K562 (cell line): ENCODE results near the gene OXSR1. TPM values are rescaled to one million over a fixed set of nuclear protein-coding genes. Genes with fewer than 3 reads are reported as not detected.

Source experiments
- FOXM1 ChIP-seq, 2 experiments: fragments of 450-650 bp in 1 of 2; sonication (generic) in 1 of 2; formaldehyde crosslinking in 1 of 2; IDR thresholded peaks; 2 replicates each; pipeline versions ENCODE4 v1.6.1 to v1.9.0; 2017 to 2022; ENCODE audit warnings: low read depth in 2 of 2, mild to moderate bottlenecking in 2 of 2, missing genetic modification reagents in 1 of 2, moderate library complexity in 1 of 2
- IFI16 ChIP-seq: fragments of 250-450 bp; sonication (Bioruptor Pico); IDR thresholded peaks from 2 replicates; pipeline ENCODE4 v2.1.2; 2022; ENCODE audit warnings: mild to moderate bottlenecking, inconsistent platforms
- NR2F6 ChIP-seq: fragments of 450-650 bp; formaldehyde crosslinking; IDR thresholded peaks from 2 replicates; pipeline ENCODE4 v1.4.0; 2020; ENCODE audit warnings: mild to moderate bottlenecking
- PYGO2 ChIP-seq: fragments of 450-650 bp; IDR thresholded peaks from 2 replicates; pipeline ENCODE4 v1.6.1; 2016; ENCODE audit warnings: mild to moderate bottlenecking, missing genetic modification characterization, moderate library complexity, missing compliant biosample characterization
- SUPT5H ChIP-seq: fragments of 450-650 bp; IDR thresholded peaks from 2 replicates; pipeline ENCODE4 v1.6.1; 2016
- polyA plus RNA-seq, 8 experiments: library from polyadenylated mRNA; depleted of rRNA in 4 of 8; stranded (reverse) in 5 of 8; unstranded in 3 of 8; fragments of >200 nt; fragmentation: Nextera tagmentation in 2 of 8; fragmentation: Illumina TruSeq in 1 of 8; extraction: Ambion mirVana in 2 of 8; extraction: Trizol in 1 of 8; gene quantifications; 2 replicates each; pipeline versions ENCODE4 v1.2.1 to v1.2.3, GENCODE V29; 2011 to 2014; ENCODE audit warnings: inconsistent platforms in 1 of 8, missing spikeins in 1 of 8
- total RNA-seq, 7 experiments: library from RNA; depleted of rRNA in 6 of 7; stranded (reverse); fragments of >200 nt in 6 of 7; fragmentation: Illumina TruSeq in 2 of 7; extraction: Trizol in 2 of 7; gene quantifications; 2 replicates each; pipeline versions ENCODE4 v1.2.1 to v1.2.3, GENCODE V29; 2011 to 2021; ENCODE audit warnings: low replicate concordance in 1 of 7
- TF ChIP-seq, protein P1 (sequence below): fragments of 200-600 bp; sonication (generic); IDR thresholded peaks from one replicate; pipeline ENCODE4 v1.6.1; 2012; ENCODE audit warnings: mild to moderate bottlenecking, low read depth, low read length, inconsistent platforms
- TF ChIP-seq, protein P2 (sequence below): fragments of 250-450 bp; sonication (Bioruptor Pico); IDR thresholded peaks from 2 replicates; pipeline ENCODE4 v1.8.0; 2022; ENCODE audit warnings: inconsistent platforms, mild to moderate bottlenecking, moderate library complexity, borderline replicate concordance
- TF ChIP-seq, protein P3 (sequence below), 2 experiments: IDR thresholded peaks in 1 of 2; conservative IDR thresholded peaks in 1 of 2; 2 replicates each; pipeline ENCODE4 v1.6.1; 2016; ENCODE audit warnings: low read depth in 2 of 2, mild to moderate bottlenecking in 1 of 2, missing compliant biosample characterization in 1 of 2, missing genetic modification characterization in 1 of 2, moderate library complexity in 1 of 2

Gene OXSR1
- total and polyA plus RNA-seq, 9 of the 15 experiments (the other 6 are each of a cell fraction or from before 2014, with no cell fraction given): 15.7 to 87.6 (median 48.7) TPM

DNA sequence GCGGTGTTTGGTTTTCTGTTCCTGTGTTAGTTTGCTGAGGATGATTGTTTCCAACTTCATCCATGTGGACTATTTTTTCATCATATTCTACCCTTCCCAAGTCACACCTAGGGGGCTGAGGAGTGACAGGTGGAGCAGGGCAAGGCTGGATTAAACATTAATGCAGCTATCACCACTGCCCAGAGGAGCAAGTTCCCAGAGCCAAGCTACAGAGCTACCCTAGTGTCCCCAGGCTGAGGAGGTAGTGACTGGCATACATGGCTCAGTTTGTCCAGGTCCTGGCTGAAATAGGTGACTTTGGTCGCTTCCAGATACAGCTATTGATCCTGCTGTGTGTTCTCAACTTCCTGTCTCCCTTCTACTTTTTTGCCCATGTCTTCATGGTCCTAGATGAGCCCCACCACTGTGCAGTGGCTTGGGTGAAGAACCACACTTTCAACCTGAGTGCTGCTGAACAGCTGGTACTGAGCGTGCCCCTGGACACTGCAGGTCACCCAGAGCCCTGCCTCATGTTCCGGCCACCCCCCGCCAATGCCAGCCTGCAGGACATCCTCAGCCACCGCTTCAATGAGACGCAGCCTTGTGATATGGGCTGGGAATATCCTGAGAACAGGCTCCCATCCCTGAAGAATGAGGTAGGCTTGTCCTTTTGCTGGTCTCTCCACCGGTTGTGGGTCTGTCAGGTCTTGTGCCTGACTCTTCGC lies 100.4 kb downstream of the OXSR1 start, which contains the start of gene SLC22A13 (continued):
- TF ChIP-seq, protein P1, sequence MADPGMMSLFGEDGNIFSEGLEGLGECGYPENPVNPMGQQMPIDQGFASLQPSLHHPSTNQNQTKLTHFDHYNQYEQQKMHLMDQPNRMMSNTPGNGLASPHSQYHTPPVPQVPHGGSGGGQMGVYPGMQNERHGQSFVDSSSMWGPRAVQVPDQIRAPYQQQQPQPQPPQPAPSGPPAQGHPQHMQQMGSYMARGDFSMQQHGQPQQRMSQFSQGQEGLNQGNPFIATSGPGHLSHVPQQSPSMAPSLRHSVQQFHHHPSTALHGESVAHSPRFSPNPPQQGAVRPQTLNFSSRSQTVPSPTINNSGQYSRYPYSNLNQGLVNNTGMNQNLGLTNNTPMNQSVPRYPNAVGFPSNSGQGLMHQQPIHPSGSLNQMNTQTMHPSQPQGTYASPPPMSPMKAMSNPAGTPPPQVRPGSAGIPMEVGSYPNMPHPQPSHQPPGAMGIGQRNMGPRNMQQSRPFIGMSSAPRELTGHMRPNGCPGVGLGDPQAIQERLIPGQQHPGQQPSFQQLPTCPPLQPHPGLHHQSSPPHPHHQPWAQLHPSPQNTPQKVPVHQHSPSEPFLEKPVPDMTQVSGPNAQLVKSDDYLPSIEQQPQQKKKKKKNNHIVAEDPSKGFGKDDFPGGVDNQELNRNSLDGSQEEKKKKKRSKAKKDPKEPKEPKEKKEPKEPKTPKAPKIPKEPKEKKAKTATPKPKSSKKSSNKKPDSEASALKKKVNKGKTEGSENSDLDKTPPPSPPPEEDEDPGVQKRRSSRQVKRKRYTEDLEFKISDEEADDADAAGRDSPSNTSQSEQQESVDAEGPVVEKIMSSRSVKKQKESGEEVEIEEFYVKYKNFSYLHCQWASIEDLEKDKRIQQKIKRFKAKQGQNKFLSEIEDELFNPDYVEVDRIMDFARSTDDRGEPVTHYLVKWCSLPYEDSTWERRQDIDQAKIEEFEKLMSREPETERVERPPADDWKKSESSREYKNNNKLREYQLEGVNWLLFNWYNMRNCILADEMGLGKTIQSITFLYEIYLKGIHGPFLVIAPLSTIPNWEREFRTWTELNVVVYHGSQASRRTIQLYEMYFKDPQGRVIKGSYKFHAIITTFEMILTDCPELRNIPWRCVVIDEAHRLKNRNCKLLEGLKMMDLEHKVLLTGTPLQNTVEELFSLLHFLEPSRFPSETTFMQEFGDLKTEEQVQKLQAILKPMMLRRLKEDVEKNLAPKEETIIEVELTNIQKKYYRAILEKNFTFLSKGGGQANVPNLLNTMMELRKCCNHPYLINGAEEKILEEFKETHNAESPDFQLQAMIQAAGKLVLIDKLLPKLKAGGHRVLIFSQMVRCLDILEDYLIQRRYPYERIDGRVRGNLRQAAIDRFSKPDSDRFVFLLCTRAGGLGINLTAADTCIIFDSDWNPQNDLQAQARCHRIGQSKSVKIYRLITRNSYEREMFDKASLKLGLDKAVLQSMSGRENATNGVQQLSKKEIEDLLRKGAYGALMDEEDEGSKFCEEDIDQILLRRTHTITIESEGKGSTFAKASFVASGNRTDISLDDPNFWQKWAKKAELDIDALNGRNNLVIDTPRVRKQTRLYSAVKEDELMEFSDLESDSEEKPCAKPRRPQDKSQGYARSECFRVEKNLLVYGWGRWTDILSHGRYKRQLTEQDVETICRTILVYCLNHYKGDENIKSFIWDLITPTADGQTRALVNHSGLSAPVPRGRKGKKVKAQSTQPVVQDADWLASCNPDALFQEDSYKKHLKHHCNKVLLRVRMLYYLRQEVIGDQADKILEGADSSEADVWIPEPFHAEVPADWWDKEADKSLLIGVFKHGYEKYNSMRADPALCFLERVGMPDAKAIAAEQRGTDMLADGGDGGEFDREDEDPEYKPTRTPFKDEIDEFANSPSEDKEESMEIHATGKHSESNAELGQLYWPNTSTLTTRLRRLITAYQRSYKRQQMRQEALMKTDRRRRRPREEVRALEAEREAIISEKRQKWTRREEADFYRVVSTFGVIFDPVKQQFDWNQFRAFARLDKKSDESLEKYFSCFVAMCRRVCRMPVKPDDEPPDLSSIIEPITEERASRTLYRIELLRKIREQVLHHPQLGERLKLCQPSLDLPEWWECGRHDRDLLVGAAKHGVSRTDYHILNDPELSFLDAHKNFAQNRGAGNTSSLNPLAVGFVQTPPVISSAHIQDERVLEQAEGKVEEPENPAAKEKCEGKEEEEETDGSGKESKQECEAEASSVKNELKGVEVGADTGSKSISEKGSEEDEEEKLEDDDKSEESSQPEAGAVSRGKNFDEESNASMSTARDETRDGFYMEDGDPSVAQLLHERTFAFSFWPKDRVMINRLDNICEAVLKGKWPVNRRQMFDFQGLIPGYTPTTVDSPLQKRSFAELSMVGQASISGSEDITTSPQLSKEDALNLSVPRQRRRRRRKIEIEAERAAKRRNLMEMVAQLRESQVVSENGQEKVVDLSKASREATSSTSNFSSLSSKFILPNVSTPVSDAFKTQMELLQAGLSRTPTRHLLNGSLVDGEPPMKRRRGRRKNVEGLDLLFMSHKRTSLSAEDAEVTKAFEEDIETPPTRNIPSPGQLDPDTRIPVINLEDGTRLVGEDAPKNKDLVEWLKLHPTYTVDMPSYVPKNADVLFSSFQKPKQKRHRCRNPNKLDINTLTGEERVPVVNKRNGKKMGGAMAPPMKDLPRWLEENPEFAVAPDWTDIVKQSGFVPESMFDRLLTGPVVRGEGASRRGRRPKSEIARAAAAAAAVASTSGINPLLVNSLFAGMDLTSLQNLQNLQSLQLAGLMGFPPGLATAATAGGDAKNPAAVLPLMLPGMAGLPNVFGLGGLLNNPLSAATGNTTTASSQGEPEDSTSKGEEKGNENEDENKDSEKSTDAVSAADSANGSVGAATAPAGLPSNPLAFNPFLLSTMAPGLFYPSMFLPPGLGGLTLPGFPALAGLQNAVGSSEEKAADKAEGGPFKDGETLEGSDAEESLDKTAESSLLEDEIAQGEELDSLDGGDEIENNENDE: no peak
- TF ChIP-seq SUPT5H: no peak
- TF ChIP-seq, protein P2, sequence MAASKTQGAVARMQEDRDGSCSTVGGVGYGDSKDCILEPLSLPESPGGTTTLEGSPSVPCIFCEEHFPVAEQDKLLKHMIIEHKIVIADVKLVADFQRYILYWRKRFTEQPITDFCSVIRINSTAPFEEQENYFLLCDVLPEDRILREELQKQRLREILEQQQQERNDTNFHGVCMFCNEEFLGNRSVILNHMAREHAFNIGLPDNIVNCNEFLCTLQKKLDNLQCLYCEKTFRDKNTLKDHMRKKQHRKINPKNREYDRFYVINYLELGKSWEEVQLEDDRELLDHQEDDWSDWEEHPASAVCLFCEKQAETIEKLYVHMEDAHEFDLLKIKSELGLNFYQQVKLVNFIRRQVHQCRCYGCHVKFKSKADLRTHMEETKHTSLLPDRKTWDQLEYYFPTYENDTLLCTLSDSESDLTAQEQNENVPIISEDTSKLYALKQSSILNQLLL (CRISPR knock-in tag): no peak
- no peak for TF ChIP-seq PYGO2 (tag)
- TF ChIP-seq NR2F6 (CRISPR knock-in tag): no peak
- TF ChIP-seq, protein P3, sequence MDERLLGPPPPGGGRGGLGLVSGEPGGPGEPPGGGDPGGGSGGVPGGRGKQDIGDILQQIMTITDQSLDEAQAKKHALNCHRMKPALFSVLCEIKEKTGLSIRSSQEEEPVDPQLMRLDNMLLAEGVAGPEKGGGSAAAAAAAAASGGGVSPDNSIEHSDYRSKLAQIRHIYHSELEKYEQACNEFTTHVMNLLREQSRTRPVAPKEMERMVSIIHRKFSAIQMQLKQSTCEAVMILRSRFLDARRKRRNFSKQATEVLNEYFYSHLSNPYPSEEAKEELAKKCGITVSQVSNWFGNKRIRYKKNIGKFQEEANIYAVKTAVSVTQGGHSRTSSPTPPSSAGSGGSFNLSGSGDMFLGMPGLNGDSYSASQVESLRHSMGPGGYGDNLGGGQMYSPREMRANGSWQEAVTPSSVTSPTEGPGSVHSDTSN (CRISPR knock-in tag; IDR thresholded peaks at IDR 0.05; ENCODE audit: low read depth): no peak
- TF ChIP-seq, protein P3 (tag; conservative IDR thresholded peaks at IDR 0.05; ENCODE audit: low read depth): no peak
- no peak for TF ChIP-seq FOXM1 (IDR thresholded peaks at IDR 0.05; ENCODE audit: low read depth)
- no peak for TF ChIP-seq FOXM1 (CRISPR knock-in tag; IDR thresholded peaks at IDR 0.05; ENCODE audit: low read depth)
- no peak for TF ChIP-seq IFI16 (CRISPR knock-in tag)
